ENCODE data around the gene SRD5A1.

DNA sequence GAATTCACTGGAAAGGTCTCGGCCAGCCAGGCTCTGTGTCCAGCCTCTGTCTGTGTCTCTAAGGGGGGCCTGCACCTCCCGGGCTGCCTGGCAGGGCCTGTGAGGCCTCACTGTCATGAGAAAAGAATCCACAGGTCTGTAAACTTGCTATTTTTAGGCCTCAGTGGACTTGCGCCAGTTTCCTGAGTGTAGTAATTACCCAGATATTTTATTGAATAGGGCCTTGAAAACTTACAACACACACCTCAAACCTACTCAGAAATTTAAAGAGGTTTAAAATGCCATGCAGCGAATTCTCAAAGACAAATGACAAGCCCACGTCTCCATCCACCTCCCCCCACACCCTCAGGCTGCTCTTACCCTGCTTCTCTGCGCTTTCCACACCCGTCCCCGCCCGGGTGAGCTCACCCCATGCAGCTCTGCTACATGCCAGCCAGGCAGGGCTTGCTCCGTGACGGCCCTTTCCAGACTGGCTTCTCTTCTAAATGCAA lies 71.2 kb downstream of the SRD5A1 start:
- TF ChIP-seq POLR2A (IDR thresholded peaks at IDR 0.05): no peak
- TF ChIP-seq, protein P1, sequence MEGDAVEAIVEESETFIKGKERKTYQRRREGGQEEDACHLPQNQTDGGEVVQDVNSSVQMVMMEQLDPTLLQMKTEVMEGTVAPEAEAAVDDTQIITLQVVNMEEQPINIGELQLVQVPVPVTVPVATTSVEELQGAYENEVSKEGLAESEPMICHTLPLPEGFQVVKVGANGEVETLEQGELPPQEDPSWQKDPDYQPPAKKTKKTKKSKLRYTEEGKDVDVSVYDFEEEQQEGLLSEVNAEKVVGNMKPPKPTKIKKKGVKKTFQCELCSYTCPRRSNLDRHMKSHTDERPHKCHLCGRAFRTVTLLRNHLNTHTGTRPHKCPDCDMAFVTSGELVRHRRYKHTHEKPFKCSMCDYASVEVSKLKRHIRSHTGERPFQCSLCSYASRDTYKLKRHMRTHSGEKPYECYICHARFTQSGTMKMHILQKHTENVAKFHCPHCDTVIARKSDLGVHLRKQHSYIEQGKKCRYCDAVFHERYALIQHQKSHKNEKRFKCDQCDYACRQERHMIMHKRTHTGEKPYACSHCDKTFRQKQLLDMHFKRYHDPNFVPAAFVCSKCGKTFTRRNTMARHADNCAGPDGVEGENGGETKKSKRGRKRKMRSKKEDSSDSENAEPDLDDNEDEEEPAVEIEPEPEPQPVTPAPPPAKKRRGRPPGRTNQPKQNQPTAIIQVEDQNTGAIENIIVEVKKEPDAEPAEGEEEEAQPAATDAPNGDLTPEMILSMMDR (IDR thresholded peaks at IDR 0.05): no peak

Measured in uterus (tissue), 2 donors.